ENCODE measurements around the gene KCNH1. TPM values are rescaled to one million over a fixed set of nuclear protein-coding genes. Genes with fewer than 3 reads are reported as not detected.

Gene KCNH1
- total RNA-seq, 1 donor from 2014 or later = not detected

DNA sequence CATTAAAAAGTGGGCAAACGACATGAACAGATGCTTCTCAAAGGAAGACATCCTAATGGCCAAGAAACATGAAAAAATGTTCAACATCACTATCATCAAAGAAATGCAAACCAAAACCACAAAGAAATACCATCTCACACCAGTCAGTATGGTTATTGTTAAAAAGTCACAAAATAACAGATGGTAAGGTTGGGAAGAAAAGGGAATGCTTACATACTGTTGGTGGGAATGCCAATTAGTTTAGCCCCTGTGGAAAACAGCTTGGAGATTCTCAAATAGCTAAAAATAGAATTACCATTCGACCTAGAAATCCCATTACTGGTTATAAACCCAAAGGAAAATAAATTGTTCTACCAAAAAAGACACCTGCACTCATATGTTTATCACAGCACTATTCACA lies 369.4 kb downstream of the KCNH1 start:
- intact Hi-C loops (cut with micrococcal nuclease) = no loop called here
- TF ChIP-seq, protein P1, sequence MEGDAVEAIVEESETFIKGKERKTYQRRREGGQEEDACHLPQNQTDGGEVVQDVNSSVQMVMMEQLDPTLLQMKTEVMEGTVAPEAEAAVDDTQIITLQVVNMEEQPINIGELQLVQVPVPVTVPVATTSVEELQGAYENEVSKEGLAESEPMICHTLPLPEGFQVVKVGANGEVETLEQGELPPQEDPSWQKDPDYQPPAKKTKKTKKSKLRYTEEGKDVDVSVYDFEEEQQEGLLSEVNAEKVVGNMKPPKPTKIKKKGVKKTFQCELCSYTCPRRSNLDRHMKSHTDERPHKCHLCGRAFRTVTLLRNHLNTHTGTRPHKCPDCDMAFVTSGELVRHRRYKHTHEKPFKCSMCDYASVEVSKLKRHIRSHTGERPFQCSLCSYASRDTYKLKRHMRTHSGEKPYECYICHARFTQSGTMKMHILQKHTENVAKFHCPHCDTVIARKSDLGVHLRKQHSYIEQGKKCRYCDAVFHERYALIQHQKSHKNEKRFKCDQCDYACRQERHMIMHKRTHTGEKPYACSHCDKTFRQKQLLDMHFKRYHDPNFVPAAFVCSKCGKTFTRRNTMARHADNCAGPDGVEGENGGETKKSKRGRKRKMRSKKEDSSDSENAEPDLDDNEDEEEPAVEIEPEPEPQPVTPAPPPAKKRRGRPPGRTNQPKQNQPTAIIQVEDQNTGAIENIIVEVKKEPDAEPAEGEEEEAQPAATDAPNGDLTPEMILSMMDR (IDR thresholded peaks at IDR 0.05; ENCODE audit: borderline replicate concordance) = no peak

DNA sequence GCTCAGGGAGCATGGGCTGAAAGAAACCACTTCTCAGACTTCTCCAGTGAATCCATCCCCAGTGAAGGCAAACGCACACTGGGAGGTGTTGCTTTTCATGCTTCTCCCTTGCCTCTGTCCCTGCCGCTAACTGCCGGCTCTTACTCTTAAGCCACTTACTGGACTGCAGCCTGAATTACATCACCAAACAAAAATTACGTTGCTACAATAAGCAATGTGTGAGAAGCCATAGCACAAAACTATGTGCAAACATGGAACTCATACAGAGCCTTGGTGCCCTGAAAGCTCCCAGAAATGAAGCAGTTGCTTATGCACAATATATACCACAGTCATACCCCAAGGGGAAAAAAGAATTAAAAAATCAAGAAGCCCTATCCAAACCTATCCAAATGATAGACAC lies 375.2 kb downstream of the KCNH1 start:
- intact Hi-C loops (cut with micrococcal nuclease) = no loop called here
- no peak for DNase-seq
- Histone ChIP-seq H3K27me3 (ENCODE audit: low read depth) (peaks cover 24% of the 10 kb centered on the region), H3K9me3 (replicated peaks) (peaks cover 23% of the 10 kb centered on the region), H3K27ac (replicated peaks) (no peak overlapping the region), H3K4me3 (no peak overlapping the region), H3K4me1 (no peaks in the 10 kb centered on the region), H3K36me3 (no peaks in the 10 kb centered on the region)
- TF ChIP-seq, protein P1 (IDR thresholded peaks at IDR 0.05; ENCODE audit: borderline replicate concordance) = no peak

More for the DNA sequence above, 369.4 kb downstream of the KCNH1 start:
- DNase-seq = no peak
- Histone ChIP-seq H3K36me3 (no peaks in the 10 kb centered on the region), H3K27ac (replicated peaks) (no peak overlapping the region), H3K4me1 (no peaks in the 10 kb centered on the region), H3K9me3 (replicated peaks) (peaks cover 25% of the 10 kb centered on the region), H3K27me3 (ENCODE audit: low read depth) (no peaks in the 10 kb centered on the region), H3K4me3 (no peak overlapping the region)

DNA sequence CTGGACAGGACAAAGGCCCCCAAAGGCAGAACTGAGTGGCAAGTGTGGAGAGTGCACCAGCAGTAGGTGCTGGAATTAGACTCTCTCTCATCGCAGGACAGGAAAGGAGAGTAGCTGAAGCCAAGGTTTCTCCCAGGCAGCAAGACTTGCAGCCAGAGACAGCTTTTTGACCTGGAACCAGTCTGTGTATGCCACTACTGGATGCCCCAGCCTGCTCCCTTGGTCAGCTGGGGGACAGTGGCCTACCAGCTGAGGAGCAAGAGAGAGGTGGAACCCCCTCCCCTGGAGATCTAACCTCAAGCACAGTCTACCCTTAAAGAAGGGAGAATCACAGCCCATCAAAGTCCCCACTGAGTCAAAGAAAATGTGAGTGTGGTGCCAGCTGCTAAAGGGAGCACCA lies 375.7 kb downstream of the KCNH1 start:
- H3K4me3 ChIP-seq = no peak overlapping the region
- TF ChIP-seq, protein P1 (IDR thresholded peaks at IDR 0.05; ENCODE audit: borderline replicate concordance) = no peak
- intact Hi-C loops (cut with micrococcal nuclease) = no loop called here
- H3K4me1 ChIP-seq = no peaks in the 10 kb centered on the region
- H3K36me3 ChIP-seq = no peaks in the 10 kb centered on the region
- peaks cover 24% of the 10 kb centered on the region for H3K27me3 ChIP-seq (ENCODE audit: low read depth)
- H3K9me3 ChIP-seq (replicated peaks) = peaks cover 20% of the 10 kb centered on the region
- DNase-seq = no peak
- no peak overlapping the region for H3K27ac ChIP-seq (replicated peaks)

DNA sequence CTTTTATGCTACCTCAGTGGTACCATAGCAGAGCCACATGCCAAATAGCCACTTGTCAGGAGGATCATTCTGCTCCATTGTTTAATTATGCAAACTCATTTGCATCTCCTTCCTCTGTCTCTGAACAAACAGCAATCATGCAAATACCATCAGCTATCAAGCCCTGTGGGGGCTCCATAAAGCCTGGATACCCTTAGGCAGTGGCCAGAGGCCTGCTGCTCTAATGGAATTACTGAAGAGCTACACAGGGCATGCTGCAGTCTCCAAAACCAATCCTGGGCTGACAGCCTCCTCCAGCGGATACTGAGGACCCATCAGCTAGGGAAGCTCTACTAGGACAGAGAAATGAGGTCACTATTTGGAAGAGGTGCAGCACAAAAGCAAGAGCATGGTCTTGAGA lies 376.3 kb downstream of the KCNH1 start:
- TF ChIP-seq, protein P1 (IDR thresholded peaks at IDR 0.05; ENCODE audit: borderline replicate concordance) = no peak
- intact Hi-C loops (cut with micrococcal nuclease) = no loop called here
- no peak for DNase-seq

DNA sequence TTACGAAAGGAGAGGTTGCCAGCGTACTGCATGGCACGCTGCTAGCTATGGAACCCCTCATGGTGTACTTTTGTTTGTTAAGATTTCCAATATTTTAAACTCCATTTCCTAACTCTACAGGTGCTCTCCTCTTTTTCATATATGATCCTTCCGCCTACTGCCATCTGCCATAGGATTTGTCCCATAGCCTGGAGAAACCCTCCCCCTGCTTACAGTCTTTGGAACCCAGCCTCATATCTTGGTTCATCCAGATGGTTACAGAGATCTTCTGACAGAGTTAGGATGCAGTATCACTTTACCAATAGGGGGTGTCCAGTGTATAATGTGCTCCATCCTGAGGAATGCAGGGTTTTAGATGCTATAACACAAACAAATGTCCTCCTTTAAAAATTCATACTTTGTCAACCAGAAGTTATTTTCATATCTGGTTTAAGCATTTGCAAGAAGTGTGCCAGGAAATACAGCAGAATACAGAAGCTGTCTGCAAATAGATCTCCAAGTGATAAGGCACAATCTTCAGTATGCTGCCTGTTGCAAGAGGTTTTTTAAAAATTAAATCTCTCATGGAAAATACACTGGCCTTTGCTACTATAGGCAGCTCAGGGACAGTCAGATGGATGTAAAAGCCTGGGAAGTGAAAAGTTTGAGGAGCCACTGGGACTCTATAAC lies 377.8 kb downstream of the KCNH1 start:
- Histone ChIP-seq H3K4me3 (no peak overlapping the region), H3K27me3 (ENCODE audit: low read depth) (peaks cover 31% of the 10 kb centered on the region), H3K9me3 (replicated peaks) (peaks cover 15% of the 10 kb centered on the region), H3K36me3 (no peaks in the 10 kb centered on the region), H3K4me1 (no peaks in the 10 kb centered on the region), H3K27ac (replicated peaks) (no peak overlapping the region)
- intact Hi-C loops (cut with micrococcal nuclease) = no loop called here
- no peak for DNase-seq
- TF ChIP-seq, protein P1 (IDR thresholded peaks at IDR 0.05; ENCODE audit: borderline replicate concordance) = no peak

More for the DNA sequence above, 376.3 kb downstream of the KCNH1 start:
- Histone ChIP-seq H3K27ac (replicated peaks) (no peak overlapping the region), H3K27me3 (ENCODE audit: low read depth) (peaks cover 24% of the 10 kb centered on the region), H3K9me3 (replicated peaks) (peaks cover 20% of the 10 kb centered on the region), H3K4me1 (no peaks in the 10 kb centered on the region), H3K36me3 (no peaks in the 10 kb centered on the region), H3K4me3 (no peak overlapping the region)

Data from left ventricle myocardium inferior (tissue), 1 donor.